Right cardiac atrium (tissue), 5 donors: Measurements from ENCODE around the gene C21orf58. TPM values are rescaled to one million over a fixed set of nuclear protein-coding genes. Genes with fewer than 3 reads are reported as not detected.

Source experiments
- ATAC-seq, 2 donors: fragments of 200-7000 bp; cut with Tn5 transposase; one replicate each; pipeline versions ENCODE4 v1.8.0 to v1.9.1; 2020; ENCODE audit warnings: moderate library complexity in 2 of 2, mild to moderate bottlenecking in 1 of 2
- DNase-seq, 3 donors: peaks; one replicate each; pipeline ENCODE4 v3.0.0-alpha.2; 2020
- H3K27ac ChIP-seq: one replicate; pipeline ENCODE4 v1.5.1; 2013; ENCODE audit warnings: mild to moderate bottlenecking, low read length, control low read depth, moderate library complexity
- H3K27me3 ChIP-seq: one replicate; pipeline ENCODE4 v1.6.1; 2013; ENCODE audit not compliant: control insufficient read depth, insufficient read depth
- H3K4me1 ChIP-seq: one replicate; pipeline ENCODE4 v1.6.1; 2013; ENCODE audit warnings: low read length; ENCODE audit not compliant: control insufficient read depth, insufficient read depth
- H3K4me3 ChIP-seq: one replicate; pipeline ENCODE4 v1.5.1; 2013; ENCODE audit warnings: low read length, control low read depth
- H3K9me3 ChIP-seq: one replicate; pipeline ENCODE4 v1.6.1; 2013; ENCODE audit warnings: low read length; ENCODE audit not compliant: control insufficient read depth
- WGBS: extraction: QIAGEN DNeasy Blood & Tissue Kit; methylation state at CpG from one replicate; pipeline ENCODE4 v1.1.7; 2013; 5-methylcytosine and 5-hydroxymethylcytosine counted together
- intact Hi-C, 4 donors: fragments of 100-400 bp; cut with DNase I; formaldehyde crosslinking; loops; one replicate each; pipeline versions ENCODE4 v1.11.0 to v1.14.0; 2022 to 2023
- polyA plus RNA-seq: library from polyadenylated mRNA; stranded (reverse); fragments of 200-250 nt; gene quantifications from one replicate; pipeline ENCODE4 v1.2.3, GENCODE V29; 2013
- total RNA-seq, 4 donors: library from RNA; stranded (reverse); fragmentation: NEBNext Ultra II Directional; extraction: Animal tissue kit (Norgen Biotek cat#: 25700); gene quantifications; one replicate each; pipeline ENCODE4 v1.2.1, GENCODE V29; 2021
- donor health status: healthy with polysubstance abuse.
- donor health status: DM: no; HTN: yes; CAD: no.
- donor health status: DM: no; HTN: no; CAD: no.
- donor health status: DM: no; HTN: yes; CAD: no; lungs with severe emphysema.
- donor health status: DM: yes; HTN: yes; CAD: no.

The C21orf58 gene
- total and polyA plus RNA-seq, 5 donors = 0.84 to 2.1 (median 1.6) TPM

- no peak for DNase-seq
Measured at GRCh38 chr21:46252840-46253239, 70.8 kb downstream of the C21orf58 start.

More at GRCh38 chr21:46252840-46253239, 70.8 kb downstream of the C21orf58 start:
- Histone ChIP-seq H3K9me3 (no peaks in the 10 kb centered on the region), H3K4me1 (no peaks in the 10 kb centered on the region), H3K4me3 (no peak overlapping the region), H3K27me3 (no peaks in the 10 kb centered on the region), H3K27ac (no peak overlapping the region)
- ATAC-seq = no peak
- intact Hi-C loops = no loop called here
- WGBS = 90% methylated on average over 4 of the region's 4 CpGs

Other genes with a start within 250 kb of the C21orf58 start
- 100 to 1,000 TPM; 198 to 323 (median 274) TPM for gene COL6A2, start 225.8 kb downstream of the C21orf58 start, total RNA-seq
- gene COL6A2, start 225.8 kb downstream of the C21orf58 start, polyA plus RNA-seq = 210 TPM
- 1 to 10 TPM; 1.6 to 3.5 (median 2.0) TPM for gene FTCD, start 168.3 kb downstream of the C21orf58 start, total RNA-seq
- 1.00 TPM for gene FTCD, start 168.3 kb downstream of the C21orf58 start, polyA plus RNA-seq
- 10 to 100 TPM in 3 of 4 donors, 1 to 10 TPM in 1; 8.8 to 12.0 (median 11.6) TPM for gene SPATC1L, start 139.4 kb downstream of the C21orf58 start, total RNA-seq
- gene SPATC1L, start 139.4 kb downstream of the C21orf58 start, polyA plus RNA-seq = 10.3 TPM
- gene LSS, start 95.1 kb downstream of the C21orf58 start, total RNA-seq = 10 to 100 TPM; 55.0 to 91.9 (median 79.7) TPM
- gene LSS, start 95.1 kb downstream of the C21orf58 start, polyA plus RNA-seq = 34.1 TPM
- 10 to 100 TPM; 59.4 to 62.1 (median 60.6) TPM for gene MCM3AP, start 38.3 kb downstream of the C21orf58 start, total RNA-seq
- 26.0 TPM for gene MCM3AP, start 38.3 kb downstream of the C21orf58 start, polyA plus RNA-seq
- 10 to 100 TPM; 13.9 to 18.5 (median 16.4) TPM for gene YBEY, start 37.5 kb downstream of the C21orf58 start, total RNA-seq
- gene YBEY, start 37.5 kb downstream of the C21orf58 start, polyA plus RNA-seq = 10.2 TPM
- 10 to 100 TPM; 25.3 to 29.6 (median 27.9) TPM for gene PCNT, start 286 bp upstream of the C21orf58 start, total RNA-seq
- 20.8 TPM for gene PCNT, start 286 bp upstream of the C21orf58 start, polyA plus RNA-seq
- 10 to 100 TPM; 36.0 to 40.6 (median 37.4) TPM for gene DIP2A, start 135.0 kb upstream of the C21orf58 start, total RNA-seq
- 28.6 TPM for gene DIP2A, start 135.0 kb upstream of the C21orf58 start, polyA plus RNA-seq